GM19324 (cell line): ENCODE results near the gene MKI67.
A peak's percentile ranks its signal among the peaks of the same experiment; 100 is the strongest.

Experiments
- ATAC-seq: cut with Tn5 transposase; IDR thresholded peaks from one replicate; pipeline ENCODE4 v1.9.1; 2021; ENCODE audit warnings: mild to moderate bottlenecking, moderate library complexity; ENCODE audit not compliant: unreplicated experiment, low FRiP score

MKI67 gene

GRCh38 chr10:128067691-128068397, 58.4 kb downstream of the MKI67 start:
- ATAC-seq: no peak

GRCh38 chr10:128066870-128067382, 59.3 kb downstream of the MKI67 start:
- ATAC-seq: no peak

GRCh38 chr10:128065881-128066534, 60.2 kb downstream of the MKI67 start:
- no peak for ATAC-seq

GRCh38 chr10:128064970-128065580, 61.1 kb downstream of the MKI67 start:
- no peak for ATAC-seq

GRCh38 chr10:128064108-128064969, 61.9 kb downstream of the MKI67 start:
- ATAC-seq: peak; percentile 48

GRCh38 chr10:128063736-128064107, 62.5 kb downstream of the MKI67 start:
- peak; percentile 15 for ATAC-seq

- ATAC-seq: peak; percentile 33
Observed at GRCh38 chr10:128062881-128063563, 63.2 kb downstream of the MKI67 start.

- no peak for ATAC-seq
Observed at GRCh38 chr10:128062331-128062880, 63.8 kb downstream of the MKI67 start.

- no peak for ATAC-seq
Observed at GRCh38 chr10:128061306-128062300, 64.6 kb downstream of the MKI67 start.

- ATAC-seq: no peak
Observed at GRCh38 chr10:128060341-128061250, 65.6 kb downstream of the MKI67 start.

- no peak for ATAC-seq
Observed at GRCh38 chr10:128059982-128060293, 66.3 kb downstream of the MKI67 start.

- no peak for ATAC-seq
Observed at GRCh38 chr10:128059266-128059981, 66.8 kb downstream of the MKI67 start.

- ATAC-seq: no peak
Observed at GRCh38 chr10:128058750-128059134, 67.5 kb downstream of the MKI67 start.

- ATAC-seq: no peak
Observed at GRCh38 chr10:128058106-128058749, 68.0 kb downstream of the MKI67 start.

GRCh38 chr10:128056303-128057050, 69.7 kb downstream of the MKI67 start:
- no peak for ATAC-seq
